AG04450 (cell line): ENCODE results near the gene SLC35B1. TPM values are rescaled to one million over a fixed set of nuclear protein-coding genes. Genes with fewer than 3 reads are reported as not detected.
"Not testable (repeated sequence)": the region's sequence is repeated elsewhere in the genome, so short reads cannot be mapped to it uniquely, and the experiment has no call there.

Source experiments
- CTCF ChIA-PET: fragments of 300-600, 350-600 bp; formaldehyde crosslinking; extraction: SDS; loops from one replicate; lab custom pipeline; 2022; ENCODE audit warnings: antibody characterized with exemption, inconsistent platforms; lab: Charles Lee
- POLR2A ChIA-PET: fragments of 350-600 bp; formaldehyde crosslinking; extraction: SDS; loops from one replicate; lab custom pipeline; 2021; ENCODE audit warnings: antibody characterized with exemption, inconsistent platforms; lab: Yijun Ruan, JAX
- DNase-seq: peaks from one replicate; pipeline ENCODE4 v3.0.0-alpha.2; 2011; ENCODE audit warnings: low read depth, low spot score
- H3K27ac ChIP-seq: one replicate; pipeline ENCODE4 v1.5.1; 2012; ENCODE audit warnings: low read depth, low read length, control low read depth
- H3K27me3 ChIP-seq: one replicate; pipeline ENCODE4 v1.6.0; 2012; ENCODE audit warnings: low read length; ENCODE audit not compliant: control insufficient read depth, insufficient read depth
- H3K4me3 ChIP-seq: 2 replicates; pipeline ENCODE4 v1.5.1; 2011; ENCODE audit warnings: mild to moderate bottlenecking, low read depth, low read length, control low read depth
- H3K9me3 ChIP-seq: 2 replicates; pipeline ENCODE4 v1.5.1; 2012; ENCODE audit warnings: low read length; ENCODE audit not compliant: control insufficient read depth, insufficient read depth
- CTCF ChIP-seq: IDR thresholded peaks from 2 replicates; pipeline ENCODE4 v1.5.1; 2011; ENCODE audit warnings: low read depth, low read length, control low read depth, inconsistent platforms
- polyA plus RNA-seq: library from polyadenylated mRNA; depleted of rRNA; stranded (reverse); fragments of >200 nt; gene quantifications from 2 replicates; pipeline ENCODE4 v1.2.3, GENCODE V29; 2011

SLC35B1 gene
- polyA plus RNA-seq, 1 experiment, result 99.1 TPM

GRCh38 chr17:49729069-49729468 lies 21.3 kb upstream of the SLC35B1 start:
- Histone ChIP-seq H3K4me3 (no peak overlapping the region), H3K27ac (no peak overlapping the region), H3K27me3 (peaks cover 5% of the 10 kb centered on the region), H3K9me3 (no peaks in the 10 kb centered on the region)
- no peak for DNase-seq
- no peak for TF ChIP-seq CTCF
- ChIA-PET CTCF (interaction anchor here (0.5 to 0.9 kb wide), 2 partner anchors 52 to 267 kb away, joined by 3 to 5 read pairs; no protein-coding TSS in a partner anchor), POLR2A (no interaction called here)

- H3K4me3 ChIP-seq, result no peak overlapping the region
- no peak for TF ChIP-seq CTCF
- ChIA-PET CTCF (interaction anchor here (0.5 to 0.9 kb wide), 2 partner anchors 51 to 268 kb away, joined by 3 to 5 read pairs; no protein-coding TSS in a partner anchor), POLR2A (interaction anchor here (0.6 kb wide), 1 partner anchor 392 kb away, joined by 3 read pairs; no protein-coding TSS in a partner anchor)
- no peaks in the 10 kb centered on the region for H3K9me3 ChIP-seq
- H3K27me3 ChIP-seq, result peaks cover 7% of the 10 kb centered on the region
- no peak overlapping the region for H3K27ac ChIP-seq
- no peak for DNase-seq
Observed at GRCh38 chr17:49728425-49728824, 20.7 kb upstream of the SLC35B1 start.

- ChIA-PET POLR2A (no interaction called here), CTCF (no interaction called here)
- TF ChIP-seq CTCF, result no peak
- H3K27ac ChIP-seq, result no peak overlapping the region
- H3K4me3 ChIP-seq, result no peak overlapping the region
- H3K27me3 ChIP-seq, result peaks cover 8% of the 10 kb centered on the region
- H3K9me3 ChIP-seq, result no peaks in the 10 kb centered on the region
- DNase-seq, result no peak
Observed at GRCh38 chr17:49727380-49727779, 19.6 kb upstream of the SLC35B1 start.

- DNase-seq, result no peak
- POLR2A ChIA-PET, result no interaction called here
- Histone ChIP-seq H3K27ac (no peak overlapping the region), H3K4me3 (no peak overlapping the region), H3K27me3 (peaks cover 8% of the 10 kb centered on the region), H3K9me3 (no peaks in the 10 kb centered on the region)
- TF ChIP-seq CTCF, result no peak
- CTCF ChIA-PET, result no interaction called here
Observed at GRCh38 chr17:49725452-49726130, 17.8 kb upstream of the SLC35B1 start.

GRCh38 chr17:49724552-49724951 lies 16.8 kb upstream of the SLC35B1 start:
- DNase-seq, H3K4me3 ChIP-seq, H3K27me3 ChIP-seq, H3K27ac ChIP-seq, POLR2A ChIA-PET, CTCF ChIA-PET, H3K9me3 ChIP-seq: not testable (repeated sequence)
